ENCODE measurements around the gene RTN3. TPM values are rescaled to one million over a fixed set of nuclear protein-coding genes. Genes with fewer than 3 reads are reported as not detected.
"Not testable (repeated sequence)": the region's sequence is repeated elsewhere in the genome, so short reads cannot be mapped to it uniquely, and the experiment has no call there.

RTN3 gene
- total RNA-seq, 1 donor from 2014 or later, result 140 TPM

GRCh38 chr11:63683133-63683991 is 2.1 kb downstream of the RTN3 start:
- Histone ChIP-seq H3K9me3 (no peaks in the 10 kb centered on the region), H3K27ac (peak overlapping the region; percentile 44), H3K36me3 (no peaks in the 10 kb centered on the region), H3K4me3 (peak overlapping the region; percentile 72), H3K4me1 (peaks cover 14% of the 10 kb centered on the region), H3K27me3 (ENCODE audit: low read depth) (no peaks in the 10 kb centered on the region)
- no peak for ATAC-seq
- TF ChIP-seq, protein P1, sequence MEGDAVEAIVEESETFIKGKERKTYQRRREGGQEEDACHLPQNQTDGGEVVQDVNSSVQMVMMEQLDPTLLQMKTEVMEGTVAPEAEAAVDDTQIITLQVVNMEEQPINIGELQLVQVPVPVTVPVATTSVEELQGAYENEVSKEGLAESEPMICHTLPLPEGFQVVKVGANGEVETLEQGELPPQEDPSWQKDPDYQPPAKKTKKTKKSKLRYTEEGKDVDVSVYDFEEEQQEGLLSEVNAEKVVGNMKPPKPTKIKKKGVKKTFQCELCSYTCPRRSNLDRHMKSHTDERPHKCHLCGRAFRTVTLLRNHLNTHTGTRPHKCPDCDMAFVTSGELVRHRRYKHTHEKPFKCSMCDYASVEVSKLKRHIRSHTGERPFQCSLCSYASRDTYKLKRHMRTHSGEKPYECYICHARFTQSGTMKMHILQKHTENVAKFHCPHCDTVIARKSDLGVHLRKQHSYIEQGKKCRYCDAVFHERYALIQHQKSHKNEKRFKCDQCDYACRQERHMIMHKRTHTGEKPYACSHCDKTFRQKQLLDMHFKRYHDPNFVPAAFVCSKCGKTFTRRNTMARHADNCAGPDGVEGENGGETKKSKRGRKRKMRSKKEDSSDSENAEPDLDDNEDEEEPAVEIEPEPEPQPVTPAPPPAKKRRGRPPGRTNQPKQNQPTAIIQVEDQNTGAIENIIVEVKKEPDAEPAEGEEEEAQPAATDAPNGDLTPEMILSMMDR (IDR thresholded peaks at IDR 0.05), result no peak
- DNase-seq, result no peak
- intact Hi-C loops (cut with DNase I), result no loop called here

GRCh38 chr11:63685158-63685721 is 3.9 kb downstream of the RTN3 start:
- intact Hi-C loops (cut with DNase I); DNase-seq; H3K9me3 ChIP-seq; H3K27me3 ChIP-seq (ENCODE audit: low read depth); ATAC-seq; H3K36me3 ChIP-seq; H3K4me3 ChIP-seq; H3K27ac ChIP-seq: not testable (repeated sequence)
- H3K4me1 ChIP-seq, result peaks cover 33% of the 10 kb centered on the region

DNA sequence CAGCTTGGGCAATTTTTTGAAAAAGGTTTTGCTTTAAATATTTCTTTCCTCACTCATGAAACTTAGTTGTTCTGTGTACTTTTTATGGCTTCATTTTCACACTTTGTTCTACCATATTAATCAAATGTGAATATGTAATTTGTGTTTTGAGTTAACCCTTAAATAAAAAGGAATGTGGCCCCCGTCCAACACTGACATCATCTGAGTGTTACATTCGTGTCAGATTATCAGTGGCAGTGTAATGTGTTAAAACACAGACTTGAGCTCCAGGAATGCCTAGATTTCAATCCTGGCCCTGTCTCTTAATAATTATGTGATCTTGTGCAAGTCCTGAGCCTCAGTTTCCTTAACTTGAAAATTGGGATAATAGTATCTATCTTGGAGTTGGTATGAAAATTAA is 5.6 kb downstream of the RTN3 start:
- Histone ChIP-seq H3K27ac (no peak overlapping the region), H3K4me3 (no peak overlapping the region), H3K36me3 (no peaks in the 10 kb centered on the region), H3K9me3 (no peaks in the 10 kb centered on the region), H3K27me3 (ENCODE audit: low read depth) (no peaks in the 10 kb centered on the region), H3K4me1 (peaks cover 33% of the 10 kb centered on the region)
- TF ChIP-seq, protein P1 (IDR thresholded peaks at IDR 0.05), result no peak
- intact Hi-C loops (cut with DNase I), result no loop called here
- ATAC-seq, result no peak
- no peak for DNase-seq

GRCh38 chr11:63687845-63688244 is 6.5 kb downstream of the RTN3 start:
- TF ChIP-seq, protein P1 (IDR thresholded peaks at IDR 0.05), result no peak
- Histone ChIP-seq H3K27me3 (ENCODE audit: low read depth) (no peaks in the 10 kb centered on the region), H3K36me3 (no peaks in the 10 kb centered on the region), H3K9me3 (no peaks in the 10 kb centered on the region), H3K4me1 (peaks cover 30% of the 10 kb centered on the region), H3K4me3 (no peak overlapping the region), H3K27ac (no peak overlapping the region)
- DNase-seq (no peak), ATAC-seq (no peak)
- intact Hi-C loops (cut with DNase I), result no loop called here

GRCh38 chr11:63694596-63694995 is 13.3 kb downstream of the RTN3 start:
- Histone ChIP-seq H3K9me3 (no peaks in the 10 kb centered on the region), H3K27me3 (ENCODE audit: low read depth) (no peaks in the 10 kb centered on the region), H3K4me1 (peaks cover 19% of the 10 kb centered on the region), H3K4me3 (no peak overlapping the region), H3K36me3 (no peaks in the 10 kb centered on the region), H3K27ac (no peak overlapping the region)
- ATAC-seq (peak; percentile 18 to 59), DNase-seq (peak; percentile 55)
- TF ChIP-seq, protein P1 (IDR thresholded peaks at IDR 0.05), result no peak
- intact Hi-C loops (cut with DNase I), result no loop called here

Measured in lower lobe of right lung (tissue), 2 donors.